ENCODE measurements around the gene CLCNKA.
"Not testable (repeated sequence)": the region's sequence is repeated elsewhere in the genome, so short reads cannot be mapped to it uniquely, and the experiment has no call there.

CLCNKA gene

GRCh38 chr1:16018749-16019643 is 2.8 kb upstream of the CLCNKA start:
- DNase-seq, result no peak

- no peak for DNase-seq
Measured at GRCh38 chr1:16019644-16020277, 2.1 kb upstream of the CLCNKA start.

GRCh38 chr1:16020325-16020724 is 1.5 kb upstream of the CLCNKA start:
- no peak for DNase-seq

GRCh38 chr1:16020878-16021277 is 958 bp upstream of the CLCNKA start:
- not testable (repeated sequence) for DNase-seq

- no peak for DNase-seq
Measured at GRCh38 chr1:16022393-16022792, 557 bp downstream of the CLCNKA start.

- DNase-seq, result no peak
Measured at GRCh38 chr1:16023050-16023653, 1.3 kb downstream of the CLCNKA start.

- DNase-seq, result not testable (repeated sequence)
Measured at GRCh38 chr1:16026302-16026701, 4.5 kb downstream of the CLCNKA start.

- no peak for DNase-seq
Measured at GRCh38 chr1:16026723-16027484, 5.1 kb downstream of the CLCNKA start.

GRCh38 chr1:16028237-16029002 is 6.6 kb downstream of the CLCNKA start:
- DNase-seq, result no peak

GRCh38 chr1:16029003-16029268 is 7.1 kb downstream of the CLCNKA start:
- DNase-seq, result not testable (repeated sequence)

GRCh38 chr1:16029288-16029687 is 7.5 kb downstream of the CLCNKA start:
- DNase-seq, result no peak

GRCh38 chr1:16031551-16031950 is 9.7 kb downstream of the CLCNKA start:
- DNase-seq, result no peak

GRCh38 chr1:16032388-16033102 is 10.7 kb downstream of the CLCNKA start:
- DNase-seq, result peak; percentile 7

- DNase-seq, result not testable (repeated sequence)
Measured at GRCh38 chr1:16033103-16033632, 11.3 kb downstream of the CLCNKA start.

- not testable (repeated sequence) for DNase-seq
Measured at GRCh38 chr1:16036461-16036860, 14.6 kb downstream of the CLCNKA start.

GRCh38 chr1:16038620-16038912 is 16.7 kb downstream of the CLCNKA start:
- DNase-seq, result no peak

GRCh38 chr1:16039871-16040270 is 18.0 kb downstream of the CLCNKA start:
- not testable (repeated sequence) for DNase-seq

GRCh38 chr1:16041200-16041599 is 19.4 kb downstream of the CLCNKA start:
- no peak for DNase-seq

GRCh38 chr1:16042096-16042495 is 20.3 kb downstream of the CLCNKA start:
- DNase-seq, result no peak

- not testable (repeated sequence) for DNase-seq
Measured at GRCh38 chr1:16042654-16043053, 20.8 kb downstream of the CLCNKA start.

GRCh38 chr1:16043521-16043920 is 21.7 kb downstream of the CLCNKA start, which contains the start of gene CLCNKB:
CLCNKB (plus strand) TSS chr1:16043782; CDS start chr1:16044493, 711 bp downstream.
- DNase-seq, result no peak

- DNase-seq, result no peak
Measured at GRCh38 chr1:16043950-16044349, 22.1 kb downstream of the CLCNKA start.

Data from NCI-H1694 (cell line).